ENCODE results near the gene ELF4.

ELF4 gene

DNA sequence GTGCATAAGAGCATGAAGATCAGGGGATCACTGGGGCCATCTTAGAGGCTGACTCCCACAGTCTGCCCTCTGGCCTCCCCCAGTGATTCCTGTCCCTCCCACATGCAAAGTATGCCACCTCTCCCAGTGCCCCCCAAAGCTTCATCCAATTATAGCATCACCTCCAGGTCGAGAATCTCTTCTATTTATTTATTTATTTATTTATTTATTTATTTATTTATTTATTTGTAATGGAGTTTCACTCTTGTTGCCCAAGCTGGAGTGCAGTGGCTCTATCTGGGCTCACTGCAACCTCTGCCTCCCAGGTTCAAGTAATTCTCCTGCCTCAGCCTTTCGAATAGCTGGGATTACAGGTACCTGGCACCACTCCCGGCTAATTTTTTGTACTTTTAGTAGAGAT is 77.7 kb downstream of the ELF4 start:
- DNase-seq = no peak

GRCh38 chrX:130030826-130031225 is 79.5 kb downstream of the ELF4 start:
- no peak for DNase-seq

DNA sequence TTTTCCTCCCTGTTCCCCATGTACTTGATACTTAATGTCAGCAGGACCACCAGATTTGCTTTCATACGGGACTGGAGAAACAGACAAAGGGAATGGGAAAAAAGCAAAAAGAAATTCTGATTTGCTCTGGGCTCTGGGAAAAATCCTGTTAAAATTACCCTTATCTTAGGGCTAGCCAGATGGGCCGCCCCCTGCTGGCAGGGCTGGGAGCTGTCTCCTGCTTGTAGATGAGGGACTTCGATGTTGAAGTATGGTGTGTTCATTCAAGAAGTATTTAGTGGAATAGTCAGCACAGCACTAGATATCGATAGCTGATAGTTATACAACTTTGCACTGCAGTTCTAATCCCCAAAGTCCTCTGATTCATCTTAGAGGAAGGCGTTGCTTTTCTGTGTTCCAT is 82.1 kb downstream of the ELF4 start:
- peak; percentile 56 for DNase-seq

DNA sequence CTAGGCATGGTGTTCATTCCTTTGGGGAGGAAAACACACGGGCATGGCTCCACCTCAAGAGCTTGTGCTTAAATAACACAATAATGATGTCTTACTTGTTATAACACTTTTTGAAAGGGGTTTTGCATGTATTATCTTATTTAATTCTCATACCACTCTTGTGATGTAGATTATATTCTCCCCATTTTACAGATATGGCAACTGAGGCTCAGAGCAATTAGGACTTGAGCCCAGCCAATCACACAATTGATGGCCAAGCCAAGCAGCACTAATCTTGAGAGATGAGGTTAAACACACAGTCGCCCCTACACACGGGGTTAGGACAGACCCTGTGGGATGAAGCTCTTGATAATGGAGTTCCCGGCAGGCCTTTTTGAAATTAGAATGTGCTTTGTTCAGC is 82.7 kb downstream of the ELF4 start:
- DNase-seq = no peak

DNA sequence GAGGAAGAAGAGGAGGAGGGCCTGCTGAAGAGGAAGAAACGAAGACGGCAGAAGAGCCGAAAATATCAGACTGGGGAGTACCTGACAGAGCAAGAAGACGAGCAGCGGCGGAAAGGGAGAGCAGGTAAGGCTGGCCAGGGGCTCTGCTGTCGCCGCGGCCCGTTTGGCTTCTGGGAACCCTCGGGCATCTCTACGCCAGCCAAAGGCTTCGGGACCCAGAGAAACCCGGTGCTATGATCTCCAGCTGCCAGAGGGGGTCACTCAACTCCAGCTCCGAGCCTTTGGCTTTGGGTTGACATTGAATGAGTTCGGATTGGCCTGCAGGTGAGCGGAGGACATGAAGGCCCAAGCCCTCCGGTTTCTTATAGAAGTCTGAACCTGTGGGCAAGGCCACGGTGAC is 85.0 kb downstream of the ELF4 start:
- no peak for DNase-seq

DNA sequence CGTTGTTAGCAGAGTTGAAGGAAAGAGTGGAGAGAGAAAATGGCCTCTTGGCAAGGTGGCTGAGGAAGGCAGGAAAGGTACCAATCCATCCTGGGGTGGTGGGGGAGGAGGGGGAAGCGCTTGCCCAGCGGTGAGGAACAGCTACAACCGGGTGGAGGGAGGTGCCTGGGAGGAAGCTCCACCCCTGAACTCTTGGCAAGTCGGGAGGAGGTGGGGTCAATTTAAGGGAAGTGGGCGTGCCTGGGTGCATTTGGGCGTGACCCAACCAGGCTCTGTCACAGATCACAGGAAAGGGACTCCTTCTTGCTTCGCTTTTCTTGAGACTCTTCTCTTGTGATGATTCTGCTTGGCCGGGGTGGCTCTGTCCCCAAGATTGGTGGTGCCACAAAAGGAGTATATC is 86.2 kb downstream of the ELF4 start:
- DNase-seq = peak; percentile 80

DNA sequence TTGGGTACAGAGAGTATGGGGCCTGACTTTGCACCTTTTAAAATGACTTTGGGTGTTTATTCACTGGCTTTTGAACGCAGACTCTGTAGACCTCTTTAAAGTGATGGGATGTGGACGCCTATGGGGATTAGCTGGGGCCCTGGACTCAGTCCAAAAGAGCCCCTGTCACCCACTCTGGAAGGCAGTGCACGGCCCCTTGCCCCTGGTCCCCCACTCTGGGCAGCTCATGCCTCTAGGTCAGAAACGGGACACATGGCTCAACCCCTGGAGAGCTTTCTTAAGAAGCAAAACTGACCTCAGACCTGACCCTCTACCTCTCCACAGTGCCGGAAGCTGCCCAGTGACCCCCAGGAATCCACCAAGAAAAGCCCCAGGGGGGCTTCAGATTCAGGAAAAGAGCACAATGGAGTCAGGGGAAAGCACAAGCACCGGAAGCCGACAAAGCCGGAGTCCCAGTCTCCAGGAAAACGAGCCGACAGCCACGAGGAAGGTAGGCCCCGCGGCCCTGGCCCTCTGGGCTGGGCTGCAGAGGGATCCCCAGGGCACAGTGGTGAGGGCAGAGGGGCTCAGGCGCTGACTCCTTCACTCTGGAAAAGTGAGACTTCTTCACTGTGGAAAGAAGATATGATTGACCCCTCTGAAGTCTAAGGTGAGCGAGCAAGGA is 89.5 kb downstream of the ELF4 start:
- no peak for DNase-seq

- no peak for DNase-seq
Measured at GRCh38 chrX:130018143-130018542, 92.2 kb downstream of the ELF4 start.

DNA sequence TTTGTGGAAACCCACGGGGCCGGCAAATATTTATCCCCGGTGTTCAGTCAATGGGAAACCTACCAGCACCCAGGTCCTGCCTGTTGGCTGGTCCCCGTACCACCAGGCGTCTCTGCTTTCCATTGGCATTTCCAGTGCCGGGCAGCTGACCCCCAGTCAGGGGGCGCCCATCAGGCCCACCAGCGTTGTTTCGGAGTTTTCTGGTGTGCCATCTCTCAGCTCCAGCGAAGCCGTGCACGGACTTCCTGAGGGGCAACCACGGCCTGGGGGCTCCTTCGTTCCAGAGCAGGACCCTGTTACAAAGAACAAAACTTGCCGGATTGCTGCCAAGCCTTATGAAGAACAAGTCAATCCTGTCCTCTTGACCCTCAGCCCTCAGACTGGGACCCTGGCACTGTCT is 95.1 kb downstream of the ELF4 start:
- DNase-seq = no peak
